IPS-15b (cell line): ENCODE measurements around the gene ITPR2.
"Not testable (repeated sequence)": the region's sequence is repeated elsewhere in the genome, so short reads cannot be mapped to it uniquely, and the experiment has no call there.

ENCODE experiments used
- H3K27me3 ChIP-seq: one replicate; pipeline ENCODE4 v1.6.1; 2013; ENCODE audit warnings: low read length; ENCODE audit not compliant: control insufficient read depth, insufficient read depth
- H3K36me3 ChIP-seq: one replicate; pipeline ENCODE4 v1.6.1; 2013; ENCODE audit warnings: low read length; ENCODE audit not compliant: control insufficient read depth, insufficient read depth
- H3K4me1 ChIP-seq: one replicate; pipeline ENCODE4 v1.6.1; 2013; ENCODE audit warnings: mild to moderate bottlenecking, low read length; ENCODE audit not compliant: control insufficient read depth, insufficient read depth
- H3K4me3 ChIP-seq: one replicate; pipeline ENCODE4 v1.5.1; 2013; ENCODE audit warnings: low read depth, low read length
- H3K9ac ChIP-seq: one replicate; pipeline ENCODE4 v1.6.1; 2013; ENCODE audit warnings: low read depth, mild to moderate bottlenecking, low read length
- H3K9me3 ChIP-seq: one replicate; pipeline ENCODE4 v1.6.1; 2013; ENCODE audit warnings: mild to moderate bottlenecking, low read length; ENCODE audit not compliant: control insufficient read depth, insufficient read depth

ITPR2 gene

GRCh38 chr12:26520869-26521268, 312.1 kb downstream of the ITPR2 start:
- H3K4me1 ChIP-seq: no peaks in the 10 kb centered on the region
- H3K9me3 ChIP-seq: peaks cover 8% of the 10 kb centered on the region
- H3K36me3 ChIP-seq: no peaks in the 10 kb centered on the region
- no peak overlapping the region for H3K9ac ChIP-seq
- H3K4me3 ChIP-seq: no peak overlapping the region
- no peaks in the 10 kb centered on the region for H3K27me3 ChIP-seq

- Histone ChIP-seq H3K27me3 (no peaks in the 10 kb centered on the region), H3K9ac (no peak overlapping the region), H3K4me1 (no peaks in the 10 kb centered on the region)
Measured at GRCh38 chr12:26520109-26520508, 312.9 kb downstream of the ITPR2 start.

GRCh38 chr12:26519462-26519861, 313.5 kb downstream of the ITPR2 start:
- no peak overlapping the region for H3K9ac ChIP-seq
- H3K27me3 ChIP-seq: no peaks in the 10 kb centered on the region
- no peaks in the 10 kb centered on the region for H3K4me1 ChIP-seq
- no peak overlapping the region for H3K4me3 ChIP-seq
- H3K36me3 ChIP-seq: no peaks in the 10 kb centered on the region
- no peaks in the 10 kb centered on the region for H3K9me3 ChIP-seq

More at GRCh38 chr12:26520109-26520508, 312.9 kb downstream of the ITPR2 start:
- Histone ChIP-seq H3K9me3 (peaks cover 3% of the 10 kb centered on the region), H3K36me3 (no peaks in the 10 kb centered on the region), H3K4me3 (no peak overlapping the region)

GRCh38 chr12:26517320-26517719, 315.7 kb downstream of the ITPR2 start:
- H3K4me1 ChIP-seq, H3K9ac ChIP-seq, H3K4me3 ChIP-seq, H3K9me3 ChIP-seq, H3K27me3 ChIP-seq, H3K36me3 ChIP-seq: not testable (repeated sequence)

GRCh38 chr12:26514364-26514763, 318.6 kb downstream of the ITPR2 start:
- Histone ChIP-seq H3K27me3 (no peaks in the 10 kb centered on the region), H3K9me3 (no peaks in the 10 kb centered on the region), H3K4me1 (peaks cover 23% of the 10 kb centered on the region), H3K36me3 (no peaks in the 10 kb centered on the region), H3K9ac (no peak overlapping the region), H3K4me3 (no peak overlapping the region)

- no peaks in the 10 kb centered on the region for H3K9me3 ChIP-seq
- H3K4me3 ChIP-seq: no peak overlapping the region
- H3K27me3 ChIP-seq: no peaks in the 10 kb centered on the region
- peaks cover 25% of the 10 kb centered on the region for H3K4me1 ChIP-seq
- H3K36me3 ChIP-seq: no peaks in the 10 kb centered on the region
- H3K9ac ChIP-seq: no peak overlapping the region
Measured at GRCh38 chr12:26513363-26514043, 319.5 kb downstream of the ITPR2 start.

GRCh38 chr12:26512213-26512612, 320.8 kb downstream of the ITPR2 start:
- Histone ChIP-seq H3K9ac (no peak overlapping the region), H3K4me3 (no peak overlapping the region), H3K4me1 (peaks cover 25% of the 10 kb centered on the region), H3K36me3 (no peaks in the 10 kb centered on the region), H3K27me3 (no peaks in the 10 kb centered on the region), H3K9me3 (no peaks in the 10 kb centered on the region)

GRCh38 chr12:26510354-26510674, 322.7 kb downstream of the ITPR2 start:
- H3K36me3 ChIP-seq: no peaks in the 10 kb centered on the region
- no peaks in the 10 kb centered on the region for H3K27me3 ChIP-seq
- H3K4me1 ChIP-seq: peaks cover 25% of the 10 kb centered on the region
- H3K9me3 ChIP-seq: no peaks in the 10 kb centered on the region
- H3K9ac ChIP-seq: no peak overlapping the region
- H3K4me3 ChIP-seq: no peak overlapping the region

- H3K9me3 ChIP-seq: no peaks in the 10 kb centered on the region
- H3K36me3 ChIP-seq: no peaks in the 10 kb centered on the region
- H3K9ac ChIP-seq: no peak overlapping the region
- no peaks in the 10 kb centered on the region for H3K27me3 ChIP-seq
- H3K4me3 ChIP-seq: no peak overlapping the region
- H3K4me1 ChIP-seq: peaks cover 25% of the 10 kb centered on the region
Measured at GRCh38 chr12:26507613-26508012, 325.4 kb downstream of the ITPR2 start.

GRCh38 chr12:26499979-26500640, 332.9 kb downstream of the ITPR2 start:
- Histone ChIP-seq H3K9ac (no peak overlapping the region), H3K4me3 (no peak overlapping the region), H3K36me3 (no peaks in the 10 kb centered on the region), H3K4me1 (no peaks in the 10 kb centered on the region), H3K27me3 (no peaks in the 10 kb centered on the region), H3K9me3 (no peaks in the 10 kb centered on the region)

GRCh38 chr12:26496170-26496569, 336.8 kb downstream of the ITPR2 start:
- H3K9me3 ChIP-seq: no peaks in the 10 kb centered on the region
- no peaks in the 10 kb centered on the region for H3K27me3 ChIP-seq
- H3K4me3 ChIP-seq: no peak overlapping the region
- no peak overlapping the region for H3K9ac ChIP-seq
- H3K4me1 ChIP-seq: no peaks in the 10 kb centered on the region
- H3K36me3 ChIP-seq: no peaks in the 10 kb centered on the region

GRCh38 chr12:26493656-26494055, 339.3 kb downstream of the ITPR2 start:
- Histone ChIP-seq H3K9me3 (no peaks in the 10 kb centered on the region), H3K36me3 (no peaks in the 10 kb centered on the region), H3K27me3 (no peaks in the 10 kb centered on the region), H3K9ac (no peak overlapping the region), H3K4me3 (no peak overlapping the region), H3K4me1 (no peaks in the 10 kb centered on the region)
